H1 (cell line): Measurements from ENCODE around the gene ZNF423. TPM values are rescaled to one million over a fixed set of nuclear protein-coding genes. Genes with fewer than 3 reads are reported as not detected.

Experiments used
- CTCF ChIA-PET: fragments of 300-600 bp; sonication (Branson Sonifier 250); formaldehyde crosslinking; loops from one replicate; lab custom pipeline; 2021; ENCODE audit not compliant: partially characterized antibody; lab: Charles Lee
- POLR2A ChIA-PET: fragments of 300-600 bp; sonication (Branson Sonifier 250); formaldehyde crosslinking; loops from one replicate; lab custom pipeline; 2021; ENCODE audit warnings: inconsistent platforms; ENCODE audit not compliant: partially characterized antibody; lab: Charles Lee
- DNase-seq, 2 experiments: peaks; one replicate each; pipeline versions ENCODE4 v3.0.0 to v3.0.0-alpha.2; 2010 to 2022; ENCODE audit warnings: low spot score in 2 of 2, low read depth in 1 of 2, mixed read lengths in 1 of 2
- FAIRE-seq: peaks from 2 replicates; lab custom pipeline; 2011; peaks lifted over from hg19 to GRCh38; lab: Jason Lieb, UNC
- H2AFZ ChIP-seq: 2 replicates; pipeline ENCODE4 v1.8.1; 2012; ENCODE audit warnings: low read length, inconsistent platforms
- H2AK5ac ChIP-seq: 2 replicates; pipeline ENCODE4 v1.6.1; 2013; ENCODE audit warnings: low read depth, low read length
- H2BK120ac ChIP-seq: replicated peaks from 2 replicates; pipeline ENCODE3; 2013; ENCODE audit warnings: low read depth, low read length, inconsistent platforms
- H2BK12ac ChIP-seq: 2 replicates; pipeline ENCODE4 v1.6.1; 2013; ENCODE audit warnings: low read depth, low read length
- H2BK15ac ChIP-seq: 2 replicates; pipeline ENCODE4 v1.6.1; 2013; ENCODE audit warnings: low read length
- H2BK20ac ChIP-seq: 2 replicates; pipeline ENCODE4 v1.6.1; 2013; ENCODE audit warnings: low read length
- H2BK5ac ChIP-seq: 2 replicates; pipeline ENCODE4 v1.6.1; 2013; ENCODE audit warnings: low read depth, low read length
- H3K14ac ChIP-seq: 2 replicates; pipeline ENCODE4 v1.6.1; 2013; ENCODE audit warnings: inconsistent platforms; ENCODE audit not compliant: insufficient read length
- H3K18ac ChIP-seq: 2 replicates; pipeline ENCODE4 v1.6.1; 2013; ENCODE audit warnings: low read length; ENCODE audit errors: extremely low read depth
- H3K23ac ChIP-seq: 2 replicates; pipeline ENCODE4 v1.6.1; 2013; ENCODE audit warnings: inconsistent platforms; ENCODE audit not compliant: insufficient read length
- H3K23me2 ChIP-seq: 2 replicates; pipeline ENCODE4 v1.6.1; 2013; ENCODE audit warnings: low read depth, low read length
- H3K27ac ChIP-seq: 2 replicates; pipeline ENCODE4 v1.6.1; 2011; ENCODE audit warnings: low read depth, low read length, inconsistent platforms
- H3K27me3 ChIP-seq, 4 experiments: replicated peaks in 1 of 4; 1 replicate in 1 of 4; 2 replicates in 3 of 4; pipeline versions ENCODE4 v1.6.1 to v1.8.1; 2011 to 2013; ENCODE audit warnings: low read length in 3 of 4, mild to moderate bottlenecking in 3 of 4, inconsistent platforms in 2 of 4, mixed read lengths in 2 of 4, moderate library complexity in 1 of 4; ENCODE audit not compliant: control insufficient read depth in 3 of 4, insufficient read depth in 3 of 4; ENCODE audit errors: extremely low read depth in 1 of 4
- H3K36me3 ChIP-seq, 4 experiments: 2 replicates each; pipeline versions ENCODE4 v1.6.1 to v1.8.1; 2011 to 2013; ENCODE audit warnings: mild to moderate bottlenecking in 4 of 4, low read length in 3 of 4, moderate library complexity in 2 of 4, control low read depth in 1 of 4, inconsistent platforms in 1 of 4; ENCODE audit not compliant: insufficient read depth in 4 of 4, control insufficient read depth in 2 of 4
- H3K4ac ChIP-seq: replicated peaks from 2 replicates; pipeline ENCODE3; 2013; ENCODE audit warnings: low read length, low read depth, mixed read lengths, inconsistent platforms; ENCODE audit not compliant: insufficient read length
- H3K4me1 ChIP-seq, 4 experiments: replicated peaks in 1 of 4; 1 replicate in 1 of 4; 2 replicates in 3 of 4; pipeline versions ENCODE4 v1.6.1 to v1.8.1; 2011 to 2013; ENCODE audit warnings: low read length in 3 of 4, inconsistent platforms in 2 of 4, mixed read lengths in 1 of 4; ENCODE audit not compliant: insufficient read depth in 4 of 4, control insufficient read depth in 3 of 4
- H3K4me2 ChIP-seq, 2 experiments: 2 replicates each; pipeline versions ENCODE4 v1.6.1 to v1.8.1; 2011 to 2013; ENCODE audit warnings: low read depth in 2 of 2, low read length in 2 of 2, control low read depth in 1 of 2, inconsistent platforms in 1 of 2, mild to moderate bottlenecking in 1 of 2; ENCODE audit not compliant: insufficient read depth in 1 of 2
- H3K4me3 ChIP-seq, 4 experiments: fragments of 200-600, 300-600 bp in 1 of 4; sonication (generic), shearing (Covaris generic), sonication (Bioruptor Twin) in 1 of 4; 2 replicates each; pipeline versions ENCODE4 v1.5.1 to v1.8.1; 2011 to 2016; ENCODE audit warnings: low read length in 4 of 4, low read depth in 3 of 4, control low read depth in 2 of 4, inconsistent platforms in 2 of 4, mild to moderate bottlenecking in 2 of 4, mixed read lengths in 1 of 4, moderate library complexity in 1 of 4; ENCODE audit not compliant: insufficient read depth in 2 of 4; ENCODE audit errors: extremely low read depth in 1 of 4
- H3K56ac ChIP-seq: replicated peaks from 2 replicates; pipeline ENCODE3; 2013; ENCODE audit warnings: low read depth, mild to moderate bottlenecking, mixed read lengths, low read length, inconsistent platforms; ENCODE audit not compliant: insufficient read length
- H3K79me1 ChIP-seq: 2 replicates; pipeline ENCODE4 v1.6.1; 2013; ENCODE audit warnings: low read depth, low read length, control low read depth
- H3K79me2 ChIP-seq, 2 experiments: 2 replicates each; pipeline versions ENCODE4 v1.6.1 to v1.8.1; 2012 to 2013; ENCODE audit warnings: low read length in 2 of 2, mild to moderate bottlenecking in 2 of 2, inconsistent platforms in 1 of 2; ENCODE audit not compliant: insufficient read depth in 2 of 2, control insufficient read depth in 1 of 2
- H3K9ac ChIP-seq, 4 experiments: replicated peaks in 1 of 4; 1 replicate in 1 of 4; 2 replicates in 3 of 4; pipeline versions ENCODE4 v1.6.1 to v1.8.1; 2011 to 2013; ENCODE audit warnings: low read depth in 3 of 4, low read length in 3 of 4, control low read depth in 2 of 4, mild to moderate bottlenecking in 2 of 4, moderate library complexity in 2 of 4, inconsistent platforms in 1 of 4; ENCODE audit errors: extremely low read depth in 1 of 4
- H3K9me3 ChIP-seq, 2 experiments: 2 replicates each; pipeline versions ENCODE4 v1.6.1 to v1.8.1; 2012 to 2013; ENCODE audit warnings: mild to moderate bottlenecking in 2 of 2, moderate library complexity in 2 of 2, control low read depth in 1 of 2, inconsistent platforms in 1 of 2, low read depth in 1 of 2, low read length in 1 of 2, mixed read lengths in 1 of 2; ENCODE audit not compliant: insufficient read depth in 2 of 2
- H4K20me1 ChIP-seq, 2 experiments: replicated peaks in 1 of 2; 2 replicates each; pipeline versions ENCODE3 to v1.8.1; 2011 to 2013; ENCODE audit warnings: inconsistent platforms in 2 of 2, low read length in 2 of 2, mild to moderate bottlenecking in 1 of 2; ENCODE audit not compliant: insufficient read depth in 2 of 2, control insufficient read depth in 1 of 2
- H4K5ac ChIP-seq: 2 replicates; pipeline ENCODE4 v1.6.1; 2013; ENCODE audit warnings: low read length, low read depth, mixed read lengths, inconsistent platforms; ENCODE audit not compliant: insufficient read length
- H4K8ac ChIP-seq: 2 replicates; pipeline ENCODE4 v1.8.0; 2013; ENCODE audit warnings: mild to moderate bottlenecking, moderate library complexity, low read length, inconsistent platforms; ENCODE audit not compliant: insufficient read depth; ENCODE audit errors: extremely low read depth
- H4K91ac ChIP-seq: replicated peaks from 2 replicates; pipeline ENCODE3; 2013; ENCODE audit warnings: low read length, mixed read lengths, inconsistent platforms; ENCODE audit not compliant: insufficient read length
- CBX5 ChIP-seq: fragments of 300-800, 300-1000 bp; sonication (generic); IDR thresholded peaks from 2 replicates; pipeline ENCODE4 v1.7.1; 2016; ENCODE audit warnings: antibody characterized with exemption, low read length, low read depth
- CTBP2 ChIP-seq: IDR thresholded peaks from 2 replicates; pipeline ENCODE4 v1.7.0; 2011; ENCODE audit warnings: borderline replicate concordance, mild to moderate bottlenecking, moderate library complexity, mixed read lengths, low read length; ENCODE audit not compliant: insufficient read depth, insufficient read length
- E2F6 ChIP-seq: IDR thresholded peaks from 2 replicates; pipeline ENCODE4 v1.6.1; 2012; ENCODE audit warnings: inconsistent platforms
- EGR1 ChIP-seq: IDR thresholded peaks from 2 replicates; pipeline ENCODE4 v1.6.1; 2011; ENCODE audit warnings: low read depth, low read length, borderline replicate concordance
- PHF8 ChIP-seq: fragments of 200-600 bp; sonication (generic); conservative IDR thresholded peaks from 2 replicates; pipeline ENCODE4 v1.7.1; 2012; ENCODE audit warnings: low read depth, mild to moderate bottlenecking, inconsistent platforms, low read length, moderate library complexity
- RAD21 ChIP-seq, 2 experiments: IDR thresholded peaks in 1 of 2; conservative IDR thresholded peaks in 1 of 2; 2 replicates each; pipeline ENCODE4 v1.6.1; 2011; ENCODE audit warnings: low read depth in 2 of 2, low read length in 2 of 2, improper control_type of control experiment in 1 of 2, inconsistent platforms in 1 of 2, mild to moderate bottlenecking in 1 of 2, moderate library complexity in 1 of 2
- RBBP5 ChIP-seq: IDR thresholded peaks from 2 replicates; pipeline ENCODE4 v1.7.1; 2012; ENCODE audit warnings: low read depth, mild to moderate bottlenecking, inconsistent platforms, low read length, moderate library complexity, borderline replicate concordance
- RNF2 ChIP-seq: fragments of 200-900, 300-1000 bp; sonication (generic); IDR thresholded peaks from 2 replicates; pipeline ENCODE4 v1.7.1; 2016; ENCODE audit warnings: borderline replicate concordance, low read depth, mild to moderate bottlenecking, antibody characterized with exemption, low read length; ENCODE audit not compliant: poor library complexity, severe bottlenecking; ENCODE audit errors: missing control alignments
- SIN3A ChIP-seq, 2 experiments: IDR thresholded peaks in 1 of 2; conservative IDR thresholded peaks in 1 of 2; 2 replicates each; pipeline ENCODE4 v1.6.1; 2011 to 2012; ENCODE audit warnings: low read length in 2 of 2, improper control_type of control experiment in 1 of 2, low read depth in 1 of 2, mild to moderate bottlenecking in 1 of 2
- TEAD4 ChIP-seq: IDR thresholded peaks from 2 replicates; pipeline ENCODE4 v1.6.1; 2012; ENCODE audit warnings: low read depth, low read length, inconsistent platforms, mixed read lengths
- WGBS, 2 experiments: shearing (Covaris generic) in 1 of 2; methylation state at CpG; one replicate each; pipeline versions ENCODE4 v1.1.6 to v1.1.7; 2013 to 2015; ENCODE audit warnings: low lambda C conversion rate in 2 of 2, mixed read lengths in 2 of 2, inconsistent platforms in 1 of 2, low coverage in 1 of 2, missing lambda C conversion rate in 1 of 2; ENCODE audit not compliant: insufficient replicate concordance in 2 of 2, insufficient coverage in 1 of 2, insufficient read length in 1 of 2; ENCODE audit errors: extremely low coverage in 1 of 2, missing lambda C conversion rate in 1 of 2; 5-methylcytosine and 5-hydroxymethylcytosine counted together
- polyA plus RNA-seq, 7 experiments: library from polyadenylated mRNA; depleted of rRNA in 3 of 7; stranded (reverse) in 5 of 7; unstranded in 2 of 7; fragments of >200 nt in 5 of 7; fragments of 200-250 nt in 2 of 7; gene quantifications; 1 replicate in 5 of 7; 2 replicates in 1 of 7; 4 replicates in 1 of 7; pipeline versions ENCODE4 v1.2.1 to v1.2.3, GENCODE V29; 2011 to 2013; ENCODE audit warnings: missing spikeins in 2 of 7, mixed read lengths in 2 of 7
- total RNA-seq: library from RNA; stranded (reverse); fragmentation: NEBNext Ultra II Directional; extraction: Animal tissue kit (Norgen Biotek cat#: 25700); gene quantifications from 2 replicates; pipeline ENCODE4 v1.2.1, GENCODE V29; 2021

Gene ZNF423
- total and polyA plus RNA-seq, 2 of the 8 experiments (the other 6 are each of a cell fraction or from before 2014, with no cell fraction given) = 38.2 to 52.3 TPM

GRCh38 chr16:49740256-49740655 lies 115.7 kb downstream of the ZNF423 start:
- no peak overlapping the region for H2BK20ac ChIP-seq
- ChIA-PET POLR2A (no interaction called here), CTCF (interaction anchor here (0.6 to 2.8 kb wide), 13 partner anchors 7 to 1132 kb away, joined by 3 to 12 read pairs (median 4); no protein-coding TSS in a partner anchor)
- H3K23ac ChIP-seq = no peak overlapping the region
- H3K79me1 ChIP-seq = peaks cover 15% of the 10 kb centered on the region
- no peak overlapping the region for H4K91ac ChIP-seq
- DNase-seq = no peak
- H3K23me2 ChIP-seq = no peaks in the 10 kb centered on the region
- no peak overlapping the region for H3K18ac ChIP-seq
- H3K9me3 ChIP-seq = no peaks in the 10 kb centered on the region; a peak in 1 of 4 replicates
- no peak for FAIRE-seq
- 0 out of 2 replicates have a peak overlapping the region, but pooled peaks have one; percentile 72 for H2BK15ac ChIP-seq
- H3K36me3 ChIP-seq = no peaks in the 10 kb centered on the region
- no peak overlapping the region for H2BK120ac ChIP-seq
- 87% methylated on average over 7 of the region's 7 CpGs; no CpG with 5 or more reads in 1 of the 2 experiments for WGBS, 2 experiments
- peaks cover 0 to 4% of the 10 kb centered on the region in 2 experiments for H4K20me1 ChIP-seq
- no peak overlapping the region for H3K4ac ChIP-seq
- peaks cover 0 to 5% (median 1%) of the 10 kb centered on the region in 4 experiments; a peak in 3 of 7 replicates for H3K4me1 ChIP-seq
- no peaks in the 10 kb centered on the region for H3K27me3 ChIP-seq
- H3K27ac ChIP-seq = no peak overlapping the region
- no peak overlapping the region for H2AK5ac ChIP-seq
- no peak for TF ChIP-seq PHF8
- no peak for TF ChIP-seq RAD21 (IDR thresholded peaks at IDR 0.05 in 1 of 2, conservative IDR thresholded peaks at IDR 0.05 in 1 of 2; ENCODE audit: low read depth in 2 of 2, low read length in 2 of 2)
- TF ChIP-seq SIN3A (conservative IDR thresholded peaks at IDR 0.05 in 1 of 2, IDR thresholded peaks at IDR 0.05 in 1 of 2; ENCODE audit: low read depth in 1 of 2, low read length in 2 of 2) = no peak
- no peak for TF ChIP-seq CBX5
- TF ChIP-seq CTBP2 = no peak
- TF ChIP-seq EGR1 = no peak
- TF ChIP-seq RBBP5 = no peak
- no peak for TF ChIP-seq TEAD4
- TF ChIP-seq RNF2 = no peak
- TF ChIP-seq E2F6 = no peak
- H2BK12ac ChIP-seq = no peak overlapping the region
- no peak overlapping the region for H3K4me2 ChIP-seq
- H3K79me2 ChIP-seq = peaks cover 0 to 9% of the 10 kb centered on the region in 2 experiments; a peak in 1 of 4 replicates
- H4K5ac ChIP-seq = no peak overlapping the region
- no peak overlapping the region for H3K9ac ChIP-seq
- peak overlapping the region; percentile 75; the same call in 1 of the 2 replicates for H2BK5ac ChIP-seq
- H3K56ac ChIP-seq = no peak overlapping the region
- H4K8ac ChIP-seq = no peak overlapping the region; the same call in 1 of the 2 replicates
- H2AFZ ChIP-seq = no peak overlapping the region
- H3K4me3 ChIP-seq = no peak overlapping the region
- no peak overlapping the region for H3K14ac ChIP-seq
